Neural cell (in vitro differentiated cells): ENCODE measurements around the gene DNASE1L2. TPM values are rescaled to one million over a fixed set of nuclear protein-coding genes. Genes with fewer than 3 reads are reported as not detected.

Experiments
- H2AFZ ChIP-seq: fragments of 200-600, 300-800 bp; sonication (generic), shearing (Covaris generic); 2 replicates; pipeline ENCODE4 v1.6.0; 2014; ENCODE audit warnings: low read depth, mild to moderate bottlenecking, antibody characterized with exemption, low read length, moderate library complexity
- H3F3A ChIP-seq: fragments of 200-600 bp; shearing (Covaris generic); 2 replicates; pipeline ENCODE4 v1.6.1; 2016; ENCODE audit warnings: mild to moderate bottlenecking, moderate library complexity, mixed read lengths, antibody characterized with exemption, low read length; ENCODE audit not compliant: insufficient read depth, poor library complexity, severe bottlenecking
- H3K27ac ChIP-seq: fragments of 200-600, 300-800 bp; sonication (generic), shearing (Covaris generic); 2 replicates; pipeline ENCODE4 v1.5.1; 2014; ENCODE audit warnings: mild to moderate bottlenecking, low read length, moderate library complexity
- H3K27me3 ChIP-seq: fragments of 300-800, 200-600 bp; sonication (generic), shearing (Covaris generic); 2 replicates; pipeline ENCODE4 v1.6.0; 2014; ENCODE audit warnings: mild to moderate bottlenecking, low read depth, low read length, moderate library complexity; ENCODE audit not compliant: insufficient read depth
- H3K36me3 ChIP-seq: fragments of 300-800, 200-600 bp; sonication (generic), shearing (Covaris generic); 2 replicates; pipeline ENCODE4 v1.5.1; 2014; ENCODE audit warnings: mild to moderate bottlenecking, antibody characterized with exemption, low read length, moderate library complexity; ENCODE audit not compliant: insufficient read depth
- H3K4me2 ChIP-seq: fragments of 300-800, 200-600 bp; sonication (generic), shearing (Covaris generic); 2 replicates; pipeline ENCODE4 v1.6.0; 2014; ENCODE audit warnings: mild to moderate bottlenecking, low read length
- H3K4me3 ChIP-seq: fragments of 300-800, 200-600 bp; sonication (generic), shearing (Covaris generic); 2 replicates; pipeline ENCODE4 v1.5.1; 2014; ENCODE audit warnings: mild to moderate bottlenecking, low read length, moderate library complexity
- H3K79me2 ChIP-seq: fragments of 200-600 bp; shearing (Covaris generic); replicated peaks from 2 replicates; pipeline ENCODE4 v1.6.0; 2014; ENCODE audit warnings: mild to moderate bottlenecking, low read length, moderate library complexity; ENCODE audit not compliant: insufficient read depth
- H3K9ac ChIP-seq: fragments of 300-800, 200-600 bp; sonication (generic), shearing (Covaris generic); 2 replicates; pipeline ENCODE4 v1.6.1; 2016; ENCODE audit warnings: mild to moderate bottlenecking, low read length, mixed read lengths
- H3K9me2 ChIP-seq: fragments of 200-600 bp; shearing (Covaris generic); 2 replicates; pipeline ENCODE4 v1.6.1; 2016; ENCODE audit warnings: mild to moderate bottlenecking, low read length, mixed read lengths; ENCODE audit not compliant: insufficient read depth
- H3K9me3 ChIP-seq: fragments of 200-600, 300-800 bp; sonication (generic), shearing (Covaris generic); 2 replicates; pipeline ENCODE4 v1.6.1; 2016; ENCODE audit warnings: mild to moderate bottlenecking, mixed run types, low read length, moderate library complexity, mixed read lengths
- H4K20me1 ChIP-seq: fragments of 200-600 bp; shearing (Covaris generic); 2 replicates; pipeline ENCODE4 v1.6.1; 2016; ENCODE audit warnings: mild to moderate bottlenecking, mixed run types; ENCODE audit not compliant: insufficient read depth
- EP300 ChIP-seq: fragments of 450-650 bp; conservative IDR thresholded peaks from 2 replicates; pipeline ENCODE4 v1.6.1; 2014; ENCODE audit warnings: antibody characterized with exemption, mild to moderate bottlenecking, moderate library complexity; ENCODE audit not compliant: poor library complexity, severe bottlenecking
- EZH2 ChIP-seq: fragments of 200-600, 300-800 bp; shearing (Covaris generic), sonication (generic); IDR thresholded peaks from 2 replicates; pipeline ENCODE4 v1.6.1; 2014; ENCODE audit warnings: antibody characterized with exemption, low read length, borderline replicate concordance, mild to moderate bottlenecking; ENCODE audit not compliant: insufficient read depth, poor library complexity, severe bottlenecking
- MXI1 ChIP-seq: fragments of 450-650 bp; conservative IDR thresholded peaks from 2 replicates; pipeline ENCODE4 v1.6.1; 2014; ENCODE audit warnings: antibody characterized with exemption, mild to moderate bottlenecking; ENCODE audit not compliant: poor library complexity, severe bottlenecking
- POLR2AphosphoS5 ChIP-seq: IDR thresholded peaks from 2 replicates; pipeline ENCODE4 v1.6.1; 2012
- RAD21 ChIP-seq: fragments of 450-650 bp; conservative IDR thresholded peaks from 2 replicates; pipeline ENCODE4 v1.6.1; 2014; ENCODE audit warnings: antibody characterized with exemption, mild to moderate bottlenecking, moderate library complexity
- SMC3 ChIP-seq: fragments of 450-650 bp; conservative IDR thresholded peaks from 2 replicates; pipeline ENCODE4 v1.6.1; 2014; ENCODE audit warnings: antibody characterized with exemption, mild to moderate bottlenecking, moderate library complexity; ENCODE audit not compliant: poor library complexity
- TAF1 ChIP-seq: IDR thresholded peaks from 2 replicates; pipeline ENCODE4 v1.6.1; 2012; ENCODE audit warnings: low read depth
- polyA plus RNA-seq: library from polyadenylated mRNA; depleted of rRNA; stranded (reverse); fragments of >200 nt; gene quantifications from 2 replicates; pipeline ENCODE4 v1.2.3, GENCODE V29; 2014
- TF ChIP-seq, protein P1 (sequence below): IDR thresholded peaks from 2 replicates; pipeline ENCODE4 v1.6.1; 2012; ENCODE audit warnings: borderline replicate concordance
- TF ChIP-seq, protein P2 (sequence below): fragments of 450-650 bp; IDR thresholded peaks from 2 replicates; pipeline ENCODE4 v1.5.1; 2014; ENCODE audit warnings: antibody characterized with exemption, mild to moderate bottlenecking, moderate library complexity; ENCODE audit not compliant: poor library complexity, severe bottlenecking

DNASE1L2 gene
- polyA plus RNA-seq, 1 donor from 2014 or later: 10.2 TPM

DNA sequence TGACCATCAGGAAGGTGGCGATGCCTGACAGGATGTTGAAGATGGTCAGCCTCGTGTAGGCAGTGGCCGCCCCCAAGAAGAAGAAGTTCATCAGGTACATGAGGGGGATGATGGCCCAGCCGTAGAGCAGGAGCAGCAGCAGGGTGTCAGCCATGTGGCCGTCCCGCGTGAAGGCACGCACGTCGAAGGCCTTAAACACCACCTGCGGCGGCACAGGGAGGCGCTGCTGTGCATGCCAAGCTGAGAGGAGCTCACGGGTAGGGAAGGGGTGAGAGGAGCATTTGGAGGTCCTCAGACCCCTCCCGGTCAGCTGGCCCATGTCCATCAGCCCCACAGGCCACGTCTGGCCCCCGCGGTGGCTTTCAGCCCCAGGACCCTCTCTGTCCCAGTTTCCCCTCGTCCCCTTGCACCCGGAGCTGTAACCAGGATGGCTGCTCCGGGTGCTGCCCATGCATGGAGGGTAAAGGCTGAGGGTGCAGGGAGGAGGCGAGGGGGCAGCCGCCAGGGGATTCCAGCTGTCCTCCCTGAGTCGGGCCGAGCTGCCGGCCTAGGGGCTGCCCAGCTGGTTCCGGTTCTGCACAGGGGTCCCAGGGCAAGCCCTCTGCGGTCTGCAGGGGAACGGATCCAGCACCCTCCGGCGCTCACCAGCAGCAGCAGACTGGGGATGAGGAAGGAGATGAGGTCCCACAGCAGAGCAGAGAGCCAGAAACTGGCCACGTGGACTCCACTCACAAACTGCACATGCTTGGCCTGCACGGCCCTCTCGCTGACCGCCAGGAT, 48.7 kb downstream of the DNASE1L2 start:
- TF ChIP-seq MXI1 (no peak), POLR2AphosphoS5 (no peak), EZH2 (no peak), RAD21 (no peak), EP300 (no peak), TAF1 (no peak), SMC3 (no peak)
- TF ChIP-seq, protein P1, sequence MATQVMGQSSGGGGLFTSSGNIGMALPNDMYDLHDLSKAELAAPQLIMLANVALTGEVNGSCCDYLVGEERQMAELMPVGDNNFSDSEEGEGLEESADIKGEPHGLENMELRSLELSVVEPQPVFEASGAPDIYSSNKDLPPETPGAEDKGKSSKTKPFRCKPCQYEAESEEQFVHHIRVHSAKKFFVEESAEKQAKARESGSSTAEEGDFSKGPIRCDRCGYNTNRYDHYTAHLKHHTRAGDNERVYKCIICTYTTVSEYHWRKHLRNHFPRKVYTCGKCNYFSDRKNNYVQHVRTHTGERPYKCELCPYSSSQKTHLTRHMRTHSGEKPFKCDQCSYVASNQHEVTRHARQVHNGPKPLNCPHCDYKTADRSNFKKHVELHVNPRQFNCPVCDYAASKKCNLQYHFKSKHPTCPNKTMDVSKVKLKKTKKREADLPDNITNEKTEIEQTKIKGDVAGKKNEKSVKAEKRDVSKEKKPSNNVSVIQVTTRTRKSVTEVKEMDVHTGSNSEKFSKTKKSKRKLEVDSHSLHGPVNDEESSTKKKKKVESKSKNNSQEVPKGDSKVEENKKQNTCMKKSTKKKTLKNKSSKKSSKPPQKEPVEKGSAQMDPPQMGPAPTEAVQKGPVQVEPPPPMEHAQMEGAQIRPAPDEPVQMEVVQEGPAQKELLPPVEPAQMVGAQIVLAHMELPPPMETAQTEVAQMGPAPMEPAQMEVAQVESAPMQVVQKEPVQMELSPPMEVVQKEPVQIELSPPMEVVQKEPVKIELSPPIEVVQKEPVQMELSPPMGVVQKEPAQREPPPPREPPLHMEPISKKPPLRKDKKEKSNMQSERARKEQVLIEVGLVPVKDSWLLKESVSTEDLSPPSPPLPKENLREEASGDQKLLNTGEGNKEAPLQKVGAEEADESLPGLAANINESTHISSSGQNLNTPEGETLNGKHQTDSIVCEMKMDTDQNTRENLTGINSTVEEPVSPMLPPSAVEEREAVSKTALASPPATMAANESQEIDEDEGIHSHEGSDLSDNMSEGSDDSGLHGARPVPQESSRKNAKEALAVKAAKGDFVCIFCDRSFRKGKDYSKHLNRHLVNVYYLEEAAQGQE: no peak
- TF ChIP-seq, protein P2, sequence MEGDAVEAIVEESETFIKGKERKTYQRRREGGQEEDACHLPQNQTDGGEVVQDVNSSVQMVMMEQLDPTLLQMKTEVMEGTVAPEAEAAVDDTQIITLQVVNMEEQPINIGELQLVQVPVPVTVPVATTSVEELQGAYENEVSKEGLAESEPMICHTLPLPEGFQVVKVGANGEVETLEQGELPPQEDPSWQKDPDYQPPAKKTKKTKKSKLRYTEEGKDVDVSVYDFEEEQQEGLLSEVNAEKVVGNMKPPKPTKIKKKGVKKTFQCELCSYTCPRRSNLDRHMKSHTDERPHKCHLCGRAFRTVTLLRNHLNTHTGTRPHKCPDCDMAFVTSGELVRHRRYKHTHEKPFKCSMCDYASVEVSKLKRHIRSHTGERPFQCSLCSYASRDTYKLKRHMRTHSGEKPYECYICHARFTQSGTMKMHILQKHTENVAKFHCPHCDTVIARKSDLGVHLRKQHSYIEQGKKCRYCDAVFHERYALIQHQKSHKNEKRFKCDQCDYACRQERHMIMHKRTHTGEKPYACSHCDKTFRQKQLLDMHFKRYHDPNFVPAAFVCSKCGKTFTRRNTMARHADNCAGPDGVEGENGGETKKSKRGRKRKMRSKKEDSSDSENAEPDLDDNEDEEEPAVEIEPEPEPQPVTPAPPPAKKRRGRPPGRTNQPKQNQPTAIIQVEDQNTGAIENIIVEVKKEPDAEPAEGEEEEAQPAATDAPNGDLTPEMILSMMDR: no peak
- H3K27me3 ChIP-seq: no peaks in the 10 kb centered on the region
- no peak overlapping the region for H3K27ac ChIP-seq
- H3K9me3 ChIP-seq: no peaks in the 10 kb centered on the region
- H3F3A ChIP-seq: no peaks in the 10 kb centered on the region
- no peak overlapping the region for H3K4me2 ChIP-seq
- no peak overlapping the region for H2AFZ ChIP-seq
- H4K20me1 ChIP-seq: no peaks in the 10 kb centered on the region
- no peaks in the 10 kb centered on the region for H3K9me2 ChIP-seq
- H3K79me2 ChIP-seq: no peaks in the 10 kb centered on the region
- no peak overlapping the region for H3K9ac ChIP-seq
- H3K36me3 ChIP-seq: no peaks in the 10 kb centered on the region
- no peak overlapping the region for H3K4me3 ChIP-seq

DNA sequence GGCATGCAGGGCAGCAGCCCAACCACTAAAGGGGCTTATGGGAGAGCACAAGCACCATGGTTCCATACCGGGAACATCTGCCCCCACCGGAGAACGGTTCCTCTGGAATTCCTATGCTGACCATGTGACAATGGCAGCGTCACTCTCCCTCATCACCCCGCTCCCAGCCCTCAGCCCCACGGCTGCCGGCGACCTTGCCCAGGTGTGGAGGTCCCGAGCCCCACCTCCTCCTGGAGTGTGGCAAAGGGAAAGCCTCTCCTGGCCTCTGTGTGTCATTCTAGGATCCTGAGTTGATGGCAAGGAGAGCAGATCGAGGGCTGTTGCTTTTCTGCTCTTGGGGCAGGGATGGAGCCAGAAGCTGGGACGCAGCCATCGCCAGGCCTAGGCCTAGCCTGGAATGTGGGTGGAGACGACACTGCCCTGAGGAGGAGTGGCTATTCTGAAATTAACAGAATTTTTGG, 49.5 kb downstream of the DNASE1L2 start:
- Histone ChIP-seq H3K4me3 (no peak overlapping the region), H3K27ac (no peak overlapping the region), H2AFZ (no peak overlapping the region), H3K9me3 (no peaks in the 10 kb centered on the region), H3F3A (no peaks in the 10 kb centered on the region), H3K36me3 (no peaks in the 10 kb centered on the region), H4K20me1 (no peaks in the 10 kb centered on the region), H3K9me2 (no peaks in the 10 kb centered on the region), H3K4me2 (no peak overlapping the region), H3K79me2 (no peaks in the 10 kb centered on the region), H3K9ac (no peak overlapping the region), H3K27me3 (no peaks in the 10 kb centered on the region)
- TF ChIP-seq RAD21 (no peak), TAF1 (no peak), MXI1 (no peak), EP300 (no peak), EZH2 (no peak), SMC3 (no peak), POLR2AphosphoS5 (no peak)
- TF ChIP-seq, protein P1: no peak
